ENCODE data around the gene SLC7A6. TPM values are rescaled to one million over a fixed set of nuclear protein-coding genes. Genes with fewer than 3 reads are reported as not detected.

The SLC7A6 gene
- polyA plus RNA-seq, 2 of the 4 experiments (the other 2 are of a cell fraction): 31.1 to 32.9 TPM

DNA sequence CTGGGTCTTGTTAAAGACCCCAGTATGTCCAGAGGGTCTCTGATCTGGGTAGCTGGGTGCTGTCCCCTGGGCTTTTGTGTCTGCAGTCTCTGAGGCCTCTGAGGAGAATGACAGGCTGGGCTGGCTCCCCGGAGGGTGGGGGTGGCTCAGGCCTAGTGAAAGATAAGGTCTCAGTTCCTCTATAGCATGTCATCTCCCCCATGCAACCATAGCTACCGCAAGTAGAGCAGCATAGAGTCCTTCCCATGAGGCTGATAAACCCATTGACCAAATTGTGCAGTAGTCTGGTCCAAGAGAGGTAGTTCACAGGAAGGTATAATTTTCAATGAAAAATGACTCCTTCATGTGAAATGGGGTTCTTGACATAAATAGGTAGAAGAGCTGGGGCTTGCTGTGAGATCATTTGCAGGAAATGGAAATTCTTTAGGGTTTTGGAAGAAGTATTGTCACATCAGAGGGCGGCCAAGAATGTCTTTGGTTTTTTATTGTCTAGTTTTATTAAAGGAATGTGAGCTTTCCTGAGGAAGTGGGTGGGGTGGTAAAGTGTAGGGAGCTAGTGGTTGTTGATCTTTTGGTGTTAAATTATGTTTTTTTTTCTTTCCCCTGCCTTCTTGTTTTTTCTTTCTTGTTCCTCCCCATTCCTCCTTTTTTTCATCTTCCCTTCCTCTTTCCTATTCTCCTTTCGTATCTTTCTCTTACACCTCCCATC lies 25.4 kb downstream of the SLC7A6 start:
- WGBS (ENCODE audit: missing lambda C conversion rate): 91% methylated on average over 4 of the region's 4 CpGs
- H3K4me2 ChIP-seq: no peak overlapping the region
- POLR2A ChIA-PET: interaction anchor here (2.0 kb wide), 1 partner anchor 21 kb away, joined by 5 read pairs; the partner anchor contains the start of genes PRMT7 and SLC7A6OS

DNA sequence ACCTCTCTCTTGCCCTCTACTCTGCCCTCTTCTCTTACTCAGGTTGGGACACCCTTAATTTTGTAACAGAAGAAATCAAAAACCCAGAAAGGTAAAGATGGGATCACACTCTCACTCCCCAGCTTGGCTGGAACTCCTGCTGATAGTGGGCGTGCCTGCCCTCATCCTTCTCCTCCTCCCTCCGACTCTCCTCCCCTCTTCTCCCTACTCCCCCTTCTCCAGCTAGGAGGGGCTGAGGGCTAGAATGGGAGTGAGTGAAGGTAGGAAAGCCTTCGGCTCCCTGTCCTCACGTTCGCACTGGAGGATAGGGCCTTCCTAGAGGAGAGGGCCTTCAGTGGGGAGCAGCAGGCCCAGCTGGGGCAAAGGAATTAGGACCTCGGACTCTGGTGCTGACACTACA lies 26.1 kb downstream of the SLC7A6 start:
- ATAC-seq (no peak), FAIRE-seq (no peak), DNase-seq (ENCODE audit: low read depth in 1 of 2, low spot score in 1 of 2) (no peak)
- Histone ChIP-seq H3K4me1 (peaks cover 15% of the 10 kb centered on the region), H3K4me3 (no peak overlapping the region), H3K4me2 (no peak overlapping the region), H3K9me3 (no peaks in the 10 kb centered on the region), H3K27ac (no peak overlapping the region)
- WGBS (ENCODE audit: missing lambda C conversion rate): 93% methylated on average over 6 of the region's 6 CpGs
- CTCF ChIA-PET: interaction anchor here (0.8 to 5.9 kb wide), 7 partner anchors 8 to 39 kb away, joined by 3 to 35 read pairs (median 4); partner anchors contain the start of gene SLC7A6
- TF ChIP-seq HOXA7 (CRISPR knock-in tag; IDR thresholded peaks at IDR 0.05) (no peak), RAD21 (conservative IDR thresholded peaks at IDR 0.05 in 1 of 2, IDR thresholded peaks at IDR 0.05 in 1 of 2) (no peak), POLR2AphosphoS2 (conservative IDR thresholded peaks at IDR 0.05; ENCODE audit: low read length) (no peak), CHD2 (IDR thresholded peaks at IDR 0.05; ENCODE audit: low read length, partially characterized antibody) (no peak), FOSB (CRISPR knock-in tag; IDR thresholded peaks at IDR 0.05) (no peak), RFX5 (IDR thresholded peaks at IDR 0.05) (no peak), TFCP2L1 (CRISPR knock-in tag; IDR thresholded peaks at IDR 0.05) (no peak), PHF8 (IDR thresholded peaks at IDR 0.05; ENCODE audit: borderline replicate concordance, low read depth) (no peak), POLR2A (IDR thresholded peaks at IDR 0.05; ENCODE audit: low read length) (no peak), HDAC2 (IDR thresholded peaks at IDR 0.05) (no peak)
- POLR2A ChIA-PET: interaction anchor here (2.0 kb wide), 1 partner anchor 21 kb away, joined by 5 read pairs; the partner anchor contains the start of genes PRMT7 and SLC7A6OS

More for the DNA sequence above, 25.4 kb downstream of the SLC7A6 start:
- CTCF ChIA-PET: interaction anchor here (0.8 to 5.9 kb wide), 7 partner anchors 9 to 39 kb away, joined by 3 to 35 read pairs (median 4); no protein-coding TSS in a partner anchor
- H3K4me1 ChIP-seq: peaks cover 15% of the 10 kb centered on the region
- H3K9me3 ChIP-seq: no peaks in the 10 kb centered on the region
- ATAC-seq: no peak; a peak in 1 of 6 replicates
- no peak for FAIRE-seq
- no peak for DNase-seq (ENCODE audit: low read depth in 1 of 2, low spot score in 1 of 2)
- H3K27ac ChIP-seq: no peak overlapping the region
- H3K4me3 ChIP-seq: no peak overlapping the region
- TF ChIP-seq, protein P1, sequence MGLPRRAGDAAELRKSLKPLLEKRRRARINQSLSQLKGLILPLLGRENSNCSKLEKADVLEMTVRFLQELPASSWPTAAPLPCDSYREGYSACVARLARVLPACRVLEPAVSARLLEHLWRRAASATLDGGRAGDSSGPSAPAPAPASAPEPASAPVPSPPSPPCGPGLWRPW (IDR thresholded peaks at IDR 0.05): no peak
- TF ChIP-seq FOXS1 (CRISPR knock-in tag; IDR thresholded peaks at IDR 0.05) (no peak), KDM1A (IDR thresholded peaks at IDR 0.05; ENCODE audit: low read depth) (no peak), ESRRA (IDR thresholded peaks at IDR 0.05; ENCODE audit: borderline replicate concordance, low read length) (no peak)
- TF ChIP-seq, protein P2, sequence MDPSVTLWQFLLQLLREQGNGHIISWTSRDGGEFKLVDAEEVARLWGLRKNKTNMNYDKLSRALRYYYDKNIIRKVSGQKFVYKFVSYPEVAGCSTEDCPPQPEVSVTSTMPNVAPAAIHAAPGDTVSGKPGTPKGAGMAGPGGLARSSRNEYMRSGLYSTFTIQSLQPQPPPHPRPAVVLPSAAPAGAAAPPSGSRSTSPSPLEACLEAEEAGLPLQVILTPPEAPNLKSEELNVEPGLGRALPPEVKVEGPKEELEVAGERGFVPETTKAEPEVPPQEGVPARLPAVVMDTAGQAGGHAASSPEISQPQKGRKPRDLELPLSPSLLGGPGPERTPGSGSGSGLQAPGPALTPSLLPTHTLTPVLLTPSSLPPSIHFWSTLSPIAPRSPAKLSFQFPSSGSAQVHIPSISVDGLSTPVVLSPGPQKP (IDR thresholded peaks at IDR 0.05; ENCODE audit: low read depth, low read length): no peak

DNA sequence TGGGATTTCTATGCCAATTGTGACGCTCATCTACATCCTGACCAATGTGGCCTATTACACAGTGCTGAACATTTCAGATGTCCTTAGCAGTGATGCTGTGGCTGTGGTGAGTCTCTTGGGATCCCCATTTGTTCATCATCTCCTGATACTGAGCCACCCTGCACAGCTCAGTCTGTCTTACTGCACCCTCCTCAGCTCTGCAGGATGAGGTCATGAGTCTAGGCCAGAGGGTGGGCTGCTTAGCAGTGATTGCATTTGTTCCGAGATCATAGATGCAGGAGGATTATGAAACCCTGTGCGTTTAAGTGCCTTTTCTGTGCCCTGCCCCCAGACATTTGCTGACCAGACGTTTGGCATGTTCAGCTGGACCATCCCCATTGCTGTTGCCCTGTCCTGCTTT lies 26.9 kb downstream of the SLC7A6 start:
- no peak for ATAC-seq
- FAIRE-seq: no peak
- POLR2A ChIA-PET: interaction anchor here (2.0 kb wide), 1 partner anchor 20 kb away, joined by 5 read pairs; the partner anchor contains the start of genes PRMT7 and SLC7A6OS

More for the DNA sequence above, 26.9 kb downstream of the SLC7A6 start:
- TF ChIP-seq ZC3H11A (IDR thresholded peaks at IDR 0.05): no peak
- TF ChIP-seq, protein P3, sequence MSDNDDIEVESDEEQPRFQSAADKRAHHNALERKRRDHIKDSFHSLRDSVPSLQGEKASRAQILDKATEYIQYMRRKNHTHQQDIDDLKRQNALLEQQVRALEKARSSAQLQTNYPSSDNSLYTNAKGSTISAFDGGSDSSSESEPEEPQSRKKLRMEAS (IDR thresholded peaks at IDR 0.05): no peak
- TF ChIP-seq, protein P2 (IDR thresholded peaks at IDR 0.05; ENCODE audit: low read depth, low read length): no peak
- no peak for TF ChIP-seq RFX5 (IDR thresholded peaks at IDR 0.05)
- no peak for TF ChIP-seq JUNB (IDR thresholded peaks at IDR 0.05)
- no peak for TF ChIP-seq PHF8 (IDR thresholded peaks at IDR 0.05; ENCODE audit: borderline replicate concordance, low read depth)
- TF ChIP-seq, protein P4, sequence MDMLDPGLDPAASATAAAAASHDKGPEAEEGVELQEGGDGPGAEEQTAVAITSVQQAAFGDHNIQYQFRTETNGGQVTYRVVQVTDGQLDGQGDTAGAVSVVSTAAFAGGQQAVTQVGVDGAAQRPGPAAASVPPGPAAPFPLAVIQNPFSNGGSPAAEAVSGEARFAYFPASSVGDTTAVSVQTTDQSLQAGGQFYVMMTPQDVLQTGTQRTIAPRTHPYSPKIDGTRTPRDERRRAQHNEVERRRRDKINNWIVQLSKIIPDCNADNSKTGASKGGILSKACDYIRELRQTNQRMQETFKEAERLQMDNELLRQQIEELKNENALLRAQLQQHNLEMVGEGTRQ (IDR thresholded peaks at IDR 0.05): no peak
- TF ChIP-seq GATA3 (IDR thresholded peaks at IDR 0.05; ENCODE audit: borderline replicate concordance): no peak
- TF ChIP-seq NFE2L2 (conservative IDR thresholded peaks at IDR 0.05; ENCODE audit: low read length): no peak
- no peak for TF ChIP-seq KDM5A (IDR thresholded peaks at IDR 0.05)
- TF ChIP-seq CBX8 (IDR thresholded peaks at IDR 0.05): no peak
- TF ChIP-seq NPAS2 (CRISPR knock-in tag; IDR thresholded peaks at IDR 0.05; ENCODE audit: borderline replicate concordance): no peak
- TF ChIP-seq JUN (IDR thresholded peaks at IDR 0.05): no peak
- no peak for TF ChIP-seq RAD21 (conservative IDR thresholded peaks at IDR 0.05 in 1 of 2, IDR thresholded peaks at IDR 0.05 in 1 of 2)
- no peak for TF ChIP-seq MAZ (IDR thresholded peaks at IDR 0.05; ENCODE audit: borderline replicate concordance, low read depth, low read length)
- TF ChIP-seq, protein P1 (IDR thresholded peaks at IDR 0.05): no peak
- TF ChIP-seq KDM1A (IDR thresholded peaks at IDR 0.05; ENCODE audit: low read depth): no peak
- no peak for TF ChIP-seq CBX2 (IDR thresholded peaks at IDR 0.05; ENCODE audit: borderline replicate concordance, low read depth)
- TF ChIP-seq MAFK (IDR thresholded peaks at IDR 0.05; ENCODE audit: partially characterized antibody): no peak
- no peaks in the 10 kb centered on the region for H3K9me3 ChIP-seq
- H3K4me3 ChIP-seq: no peak overlapping the region
- no peak overlapping the region for H3K4me2 ChIP-seq
- CTCF ChIA-PET: interaction anchor here (0.9 to 5.9 kb wide), 7 partner anchors 7 to 30 kb away, joined by 3 to 35 read pairs (median 4); partner anchors contain the start of gene SLC7A6
- WGBS (ENCODE audit: missing lambda C conversion rate): 84% methylated on average over 4 of the region's 4 CpGs
- DNase-seq (ENCODE audit: low read depth in 1 of 2, low spot score in 1 of 2): no peak
- H3K27ac ChIP-seq: no peak overlapping the region
- peaks cover 15% of the 10 kb centered on the region for H3K4me1 ChIP-seq
